ENCODE measurements around the gene RAB3B.
"Not testable (repeated sequence)": the region's sequence is repeated elsewhere in the genome, so short reads cannot be mapped to it uniquely, and the experiment has no call there.

RAB3B gene

DNA sequence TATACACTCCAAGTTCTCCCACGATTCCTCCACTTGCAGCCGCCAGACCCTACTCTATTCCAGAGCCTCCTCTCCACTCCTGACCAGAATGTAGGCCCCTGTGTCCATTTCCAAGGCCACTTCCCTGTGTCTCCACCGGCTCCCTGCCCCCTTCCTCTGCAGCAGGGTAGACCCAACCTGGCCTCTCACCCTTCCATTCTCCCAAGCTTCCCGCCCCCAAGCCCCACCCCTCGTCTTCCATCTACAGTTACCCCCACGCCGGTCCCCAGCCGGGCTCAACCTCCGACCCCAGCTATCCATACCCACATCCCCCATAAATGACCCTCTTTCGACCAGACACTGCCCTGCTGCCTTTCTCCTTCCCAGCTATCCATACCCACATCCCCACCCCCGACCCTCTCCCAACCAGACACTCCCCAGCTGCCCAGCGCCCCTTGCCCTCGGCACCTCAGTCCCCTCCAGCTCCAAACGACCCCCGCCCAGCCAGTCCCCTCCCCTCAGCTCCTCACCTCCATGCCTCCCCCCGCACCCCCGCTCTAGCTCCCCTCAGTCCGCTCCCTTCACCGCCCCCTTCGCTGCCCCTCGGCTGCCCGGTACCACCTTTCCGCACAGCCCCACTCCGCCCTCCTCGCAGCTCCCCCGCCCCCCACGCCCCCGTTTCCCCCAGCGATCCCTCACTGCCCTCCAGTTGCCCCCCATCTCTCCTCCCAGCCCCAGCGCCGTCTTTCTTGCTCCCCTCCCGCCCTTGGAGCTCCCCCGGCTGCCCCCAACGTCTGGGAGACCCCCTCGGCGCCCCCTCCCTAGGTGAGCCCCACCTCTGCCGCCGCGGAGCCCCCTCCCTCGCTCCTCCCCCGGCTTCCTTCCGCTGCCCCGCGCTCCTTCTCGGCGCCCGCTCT lies 670 bp downstream of the RAB3B start:
- no peak for DNase-seq (ENCODE audit: low read depth in 2 of 2)

DNA sequence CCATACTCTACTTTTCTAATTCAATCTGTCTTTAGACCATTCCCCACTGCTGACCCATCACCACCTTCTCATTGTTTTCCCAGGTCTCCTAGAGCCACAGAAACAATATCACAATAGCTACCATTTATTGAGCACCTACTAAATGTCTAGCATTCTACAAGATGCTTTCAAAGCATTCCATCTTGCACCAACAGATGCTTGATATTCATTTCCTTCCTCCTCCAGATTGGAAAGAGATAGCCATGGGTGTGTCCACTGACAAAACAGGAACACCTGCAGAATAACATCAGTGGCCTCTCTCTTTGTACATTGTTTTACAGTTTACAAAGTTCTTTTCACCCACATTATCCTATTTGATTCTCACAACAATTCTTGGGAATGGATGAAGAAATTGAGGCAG lies 2.2 kb downstream of the RAB3B start:
- no peak for DNase-seq (ENCODE audit: low read depth in 2 of 2)

DNA sequence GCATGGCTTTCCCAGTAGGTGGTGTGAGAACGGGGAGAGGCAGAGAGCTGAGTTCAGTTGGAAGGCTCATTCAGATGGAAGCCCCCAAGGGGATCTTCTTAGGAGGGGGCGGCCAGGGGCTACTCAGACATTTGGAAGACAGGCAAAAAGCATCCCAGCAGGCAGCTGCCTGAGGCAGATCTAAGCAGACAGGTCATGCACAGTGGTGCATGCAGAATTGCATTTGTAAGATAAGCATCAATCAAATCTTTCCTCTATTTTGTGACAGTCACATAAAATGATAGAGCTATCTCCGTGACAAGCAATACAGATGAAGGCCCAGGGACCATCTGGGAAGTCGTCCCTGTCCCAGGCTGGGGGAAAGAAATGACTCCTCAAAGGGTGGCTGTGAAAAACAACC lies 3.8 kb downstream of the RAB3B start:
- DNase-seq (ENCODE audit: low read depth in 2 of 2) = no peak

GRCh38 chr1:51982161-51982560 lies 8.3 kb downstream of the RAB3B start:
- no peak for DNase-seq (ENCODE audit: low read depth in 2 of 2)

DNA sequence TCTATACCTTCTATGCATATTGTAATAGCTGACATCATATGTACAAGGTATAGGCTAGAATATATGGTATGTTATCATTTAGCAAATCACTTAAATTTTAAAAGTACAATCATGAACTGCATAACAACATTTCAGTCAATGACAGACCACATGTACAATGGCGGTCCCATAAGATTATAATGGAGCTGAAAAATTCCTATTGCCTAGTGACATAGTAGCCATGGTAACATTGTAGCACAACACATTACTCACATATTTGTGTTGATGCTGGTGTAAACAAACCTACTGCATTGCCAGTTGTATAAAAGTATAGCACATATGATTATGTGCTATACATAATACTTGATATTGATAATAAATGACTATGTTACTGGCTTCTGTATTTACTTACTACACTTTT lies 8.9 kb downstream of the RAB3B start:
- no peak for DNase-seq (ENCODE audit: low read depth in 2 of 2)

DNA sequence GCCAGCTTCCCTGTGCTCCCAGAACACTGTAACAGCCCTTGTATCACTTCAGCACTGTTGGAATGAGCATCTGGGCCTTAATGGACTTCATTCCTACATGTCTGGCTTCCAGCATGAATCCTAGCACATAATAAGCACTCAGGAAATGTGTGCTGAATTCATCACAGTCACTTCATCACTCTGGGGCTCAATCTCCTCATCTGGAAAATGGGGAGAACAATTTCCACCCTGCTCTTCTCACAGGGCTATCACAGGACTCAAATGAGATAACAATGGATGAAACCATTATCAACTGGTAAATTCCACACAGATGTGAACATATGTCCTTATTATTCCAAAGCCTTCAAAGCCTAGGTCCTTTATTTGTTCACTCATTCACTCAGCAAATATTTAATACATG lies 12.4 kb downstream of the RAB3B start:
- no peak for DNase-seq (ENCODE audit: low read depth in 2 of 2)

GRCh38 chr1:51976846-51977602 lies 13.5 kb downstream of the RAB3B start:
- DNase-seq (ENCODE audit: low read depth in 2 of 2) = no peak

DNA sequence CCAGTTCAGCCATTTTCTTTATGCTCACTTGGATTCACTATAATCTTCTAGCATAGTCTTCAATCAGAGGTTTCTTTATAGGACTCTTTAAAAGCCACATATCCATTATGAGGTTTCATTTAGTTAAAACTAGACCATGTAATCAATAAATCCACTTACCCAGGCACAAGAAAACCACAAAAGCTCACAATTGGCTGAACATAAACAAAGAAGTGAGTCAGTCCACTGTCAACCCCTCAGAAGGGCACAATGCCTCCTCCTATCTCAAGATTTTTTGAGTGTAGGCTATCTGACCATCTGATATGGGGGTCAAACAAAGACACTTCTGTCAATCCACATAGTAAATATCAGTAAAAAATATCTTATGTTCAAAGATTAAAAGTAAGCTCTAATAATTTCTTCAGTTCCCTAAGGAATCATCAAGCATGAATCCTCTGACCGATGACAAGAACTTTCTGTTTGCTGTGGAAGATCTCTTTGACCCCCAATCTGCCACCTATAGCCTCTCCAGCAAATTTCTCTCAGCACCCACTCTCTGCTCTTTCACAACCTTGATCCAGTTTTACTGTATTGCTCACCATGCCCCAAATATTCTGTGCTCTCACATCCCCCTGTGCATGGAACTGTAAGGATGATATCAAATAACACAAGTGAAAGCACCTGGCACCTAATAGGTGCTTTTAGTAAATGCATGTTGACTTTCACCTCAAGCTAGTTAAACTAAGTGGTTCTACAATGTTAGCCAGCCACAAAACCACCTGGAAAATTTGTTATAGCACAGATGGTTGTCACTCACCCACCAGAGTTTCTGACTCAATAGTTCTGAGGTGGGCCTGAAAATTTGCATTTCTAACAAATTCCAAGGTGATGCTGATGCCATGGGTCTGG lies 16.7 kb downstream of the RAB3B start:
- DNase-seq (ENCODE audit: low read depth in 2 of 2) = no peak

- DNase-seq (ENCODE audit: low read depth in 2 of 2) = no peak
These were observed 21.3 kb downstream of the RAB3B start for GRCh38 chr1:51969038-51969705.

- no peak for DNase-seq (ENCODE audit: low read depth in 2 of 2)
These were observed 21.9 kb downstream of the RAB3B start for GRCh38 chr1:51968632-51969031.

- DNase-seq (ENCODE audit: low read depth in 2 of 2) = not testable (repeated sequence)
These were observed 23.2 kb downstream of the RAB3B start for GRCh38 chr1:51967213-51967791.

- DNase-seq (ENCODE audit: low read depth in 2 of 2) = no peak
These were observed 23.9 kb downstream of the RAB3B start for GRCh38 chr1:51966559-51966958.

DNA sequence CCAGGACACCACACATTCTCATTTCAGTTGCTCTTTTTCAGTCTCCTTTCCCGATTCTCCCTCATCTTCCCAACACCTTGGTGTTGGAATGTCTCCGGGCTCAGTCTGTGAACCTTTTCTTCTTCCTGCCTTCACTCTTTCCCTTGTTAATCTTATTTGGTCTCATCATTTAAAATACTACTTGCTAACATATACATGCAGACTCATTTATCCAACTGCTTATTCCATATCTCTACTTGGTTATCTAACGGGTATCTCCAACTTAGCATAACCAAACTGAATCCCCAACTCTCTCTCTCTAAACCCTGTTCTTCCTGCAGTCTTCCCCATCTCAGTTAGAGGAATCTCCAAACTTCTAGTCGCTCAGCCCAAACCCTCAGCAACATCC lies 26.2 kb downstream of the RAB3B start:
- no peak for DNase-seq (ENCODE audit: low read depth in 2 of 2)

DNA sequence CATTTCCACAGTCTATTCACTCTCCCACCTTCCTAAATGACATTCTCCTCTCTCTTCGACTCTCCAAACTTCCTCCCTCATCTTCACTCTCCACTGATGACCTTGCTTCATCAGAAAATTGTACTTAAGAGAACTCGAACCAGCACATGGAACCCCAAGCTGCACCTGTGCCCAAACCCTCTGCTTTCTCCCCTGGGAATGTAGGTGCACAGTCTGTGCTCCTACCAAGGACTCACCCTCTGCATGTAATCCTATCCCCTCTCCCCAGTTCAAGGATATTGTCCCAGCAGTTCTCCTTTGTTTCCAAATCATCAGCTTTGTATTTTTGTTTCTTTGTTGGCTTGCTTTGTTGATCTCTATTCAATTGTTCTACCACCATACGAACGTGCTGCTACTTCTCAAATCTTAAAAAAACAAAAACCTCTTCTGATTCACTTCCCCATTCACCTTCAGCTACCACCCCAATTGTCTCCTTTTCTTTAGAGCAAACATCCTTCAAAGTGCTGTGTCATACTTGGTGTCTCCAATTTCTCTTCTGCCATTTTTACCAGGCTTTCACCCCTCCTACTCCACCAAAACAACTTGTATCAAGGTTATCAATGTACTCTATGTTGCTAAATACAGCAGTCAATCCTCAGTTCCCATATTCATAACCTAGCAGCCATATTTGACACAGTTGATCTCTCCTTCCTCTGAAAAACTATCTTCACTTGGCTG lies 26.8 kb downstream of the RAB3B start:
- no peak for DNase-seq (ENCODE audit: low read depth in 2 of 2)

- DNase-seq (ENCODE audit: low read depth in 2 of 2) = no peak
These were observed 27.8 kb downstream of the RAB3B start for GRCh38 chr1:51962486-51963356.

GRCh38 chr1:51961954-51962353 lies 28.5 kb downstream of the RAB3B start:
- DNase-seq (ENCODE audit: low read depth in 2 of 2) = no peak

DNA sequence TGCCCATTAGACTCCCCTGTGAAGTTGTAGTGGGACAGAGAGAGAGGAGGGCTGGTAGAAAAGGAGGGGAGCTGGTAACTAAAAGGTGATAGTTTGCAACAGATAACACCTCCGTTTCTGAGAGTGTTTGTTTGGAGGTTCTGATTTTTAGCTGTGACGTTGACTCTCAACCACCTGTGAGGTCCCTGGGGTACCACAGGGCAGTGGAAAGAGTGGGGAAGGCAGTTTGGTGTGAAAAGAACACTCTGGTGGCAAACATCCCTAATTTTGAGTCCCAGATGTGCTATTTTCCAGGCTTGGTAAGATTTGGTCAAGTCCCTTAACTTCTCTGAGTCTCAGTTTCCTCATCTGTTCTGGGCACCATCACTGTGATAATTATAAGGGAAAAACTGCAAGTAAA lies 29.3 kb downstream of the RAB3B start:
- DNase-seq (ENCODE audit: low read depth in 2 of 2) = no peak

DNA sequence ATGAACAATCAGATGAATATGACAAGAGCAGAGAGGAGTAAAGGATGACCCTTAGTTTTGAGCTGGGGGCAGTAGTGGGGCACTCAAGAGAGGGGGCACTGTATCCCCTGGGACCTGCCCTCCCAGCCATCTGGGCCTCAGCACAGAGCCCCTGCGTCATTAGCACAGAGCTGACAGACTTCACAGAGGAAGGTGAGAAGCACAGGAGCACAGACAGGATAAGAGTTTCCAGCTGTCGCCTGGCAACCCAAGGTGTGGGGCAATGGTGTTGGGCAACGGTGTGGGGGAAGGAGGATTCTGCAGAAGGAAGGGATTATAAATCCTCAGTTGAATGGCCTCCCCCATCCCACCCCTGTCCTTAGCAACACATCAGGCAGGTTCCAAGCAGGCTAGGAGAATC lies 30.2 kb downstream of the RAB3B start:
- DNase-seq (ENCODE audit: low read depth in 2 of 2) = no peak

DNA sequence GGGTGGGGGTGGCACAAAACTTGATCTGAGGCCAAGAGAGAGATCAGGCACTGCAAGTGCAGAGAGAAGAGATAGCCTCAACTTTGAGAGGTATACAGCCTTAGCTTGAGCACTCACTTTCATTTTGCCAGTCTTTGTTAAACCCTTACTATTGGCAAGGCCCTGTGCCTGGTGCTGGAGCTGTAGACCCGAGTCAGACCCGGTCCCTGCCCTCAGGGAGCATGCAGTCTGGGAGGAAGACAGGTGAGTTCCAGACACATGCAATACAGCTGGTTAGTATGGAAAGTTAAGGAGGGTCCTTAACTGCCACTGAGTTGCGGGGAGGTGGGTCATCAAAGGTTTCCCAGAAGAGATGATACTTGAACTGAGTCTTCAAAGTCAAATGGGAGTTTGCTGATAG lies 31.7 kb downstream of the RAB3B start:
- no peak for DNase-seq (ENCODE audit: low read depth in 2 of 2)

- no peak for DNase-seq (ENCODE audit: low read depth in 2 of 2)
These were observed 32.9 kb downstream of the RAB3B start for GRCh38 chr1:51957618-51958017.

Measured in stimulated activated CD8-positive, alpha-beta memory T cell treated with anti-CD3 and anti-CD28 coated beads, Interleukin-7, amount 100 ng/mL, for 4 hours (primary cell).